Activated CD4-positive, alpha-beta T cell treated with anti-CD3 and anti-CD28 coated beads for 4 hours (primary cell): Measurements from ENCODE around the gene RPP25L.

Source experiments
- DNase-seq, 2 donors: peaks; one replicate each; pipeline ENCODE4 v3.0.0-alpha.2; 2020

The RPP25L gene

GRCh38 chr9:34565856-34566255 lies 46.0 kb downstream of the RPP25L start:
- no peak for DNase-seq

GRCh38 chr9:34564617-34565016 lies 47.3 kb downstream of the RPP25L start:
- DNase-seq, result no peak

- DNase-seq, result no peak
Observed at GRCh38 chr9:34563262-34563661, 48.6 kb downstream of the RPP25L start.

- peak in 1 of 2 donors; percentile 18 for DNase-seq
Observed at GRCh38 chr9:34562135-34562745, 49.7 kb downstream of the RPP25L start.

- DNase-seq, result no peak
Observed at GRCh38 chr9:34560599-34561214, 51.2 kb downstream of the RPP25L start.
